Stimulated activated effector memory CD8-positive, alpha-beta T cell treated with anti-CD3 and anti-CD28 coated beads, Interleukin-12 subunit alpha, Interleukin-12 subunit beta, amount 100 ng/mL, for 72 hours (primary cell): ENCODE results near the gene ALOX15B.
"Not testable (repeated sequence)": the region's sequence is repeated elsewhere in the genome, so short reads cannot be mapped to it uniquely, and the experiment has no call there.

Experiments used
- ATAC-seq: fragments of 150-1000 bp; cut with Tn5 transposase; 2 replicates; pipeline ENCODE4 v1.10.0; 2021
- DNase-seq, 2 donors: peaks; one replicate each; pipeline ENCODE4 v3.0.0; 2021 to 2022; ENCODE audit warnings: low spot score in 2 of 2
- H3K27ac Mint-ChIP-seq: one replicate; pipeline ENCODE4 v1.8.0; 2022; ENCODE audit warnings: mild to moderate bottlenecking, mixed read lengths
- H3K36me3 Mint-ChIP-seq: one replicate; pipeline ENCODE4 v1.8.0; 2022; ENCODE audit warnings: mild to moderate bottlenecking, mixed read lengths
- H3K4me1 Mint-ChIP-seq: one replicate; pipeline ENCODE4 v1.8.0; 2022; ENCODE audit warnings: mixed read lengths
- H3K4me3 Mint-ChIP-seq: one replicate; pipeline ENCODE4 v1.8.0; 2022; ENCODE audit warnings: mild to moderate bottlenecking, mixed read lengths
- H3K9me3 Mint-ChIP-seq: one replicate; pipeline ENCODE4 v1.8.0; 2022; ENCODE audit warnings: mixed read lengths

Gene ALOX15B

GRCh38 chr17:8073627-8074484, 35.0 kb downstream of the ALOX15B start:
- H3K27ac Mint-ChIP-seq = peak overlapping the region; percentile 26
- ATAC-seq (peak; percentile 88), DNase-seq (peak; percentile 81 to 88)
- H3K4me3 Mint-ChIP-seq = peak overlapping the region; percentile 68
- H3K36me3 Mint-ChIP-seq = peaks cover 15% of the 10 kb centered on the region
- no peaks in the 10 kb centered on the region for H3K9me3 Mint-ChIP-seq
- peaks cover 30% of the 10 kb centered on the region for H3K4me1 Mint-ChIP-seq

- Mint-ChIP-seq H3K36me3 (peaks cover 15% of the 10 kb centered on the region), H3K4me1 (peaks cover 35% of the 10 kb centered on the region), H3K27ac (peak overlapping the region; percentile 26), H3K9me3 (no peaks in the 10 kb centered on the region), H3K4me3 (peak overlapping the region; percentile 68)
- DNase-seq (no peak), ATAC-seq (no peak)
Observed at GRCh38 chr17:8074554-8074953, 35.7 kb downstream of the ALOX15B start.

GRCh38 chr17:8075081-8075480, 36.2 kb downstream of the ALOX15B start:
- H3K9me3 Mint-ChIP-seq = no peaks in the 10 kb centered on the region
- ATAC-seq (no peak), DNase-seq (no peak)
- H3K4me1 Mint-ChIP-seq = peaks cover 41% of the 10 kb centered on the region
- peak overlapping the region; percentile 68 for H3K4me3 Mint-ChIP-seq
- peak overlapping the region; percentile 26 for H3K27ac Mint-ChIP-seq
- H3K36me3 Mint-ChIP-seq = peaks cover 15% of the 10 kb centered on the region

- Mint-ChIP-seq H3K27ac (peak overlapping the region; percentile 26), H3K9me3 (no peaks in the 10 kb centered on the region), H3K4me1 (peaks cover 46% of the 10 kb centered on the region), H3K36me3 (peaks cover 15% of the 10 kb centered on the region), H3K4me3 (no peak overlapping the region)
- no peak for ATAC-seq
- DNase-seq = no peak
Observed at GRCh38 chr17:8075574-8076342, 36.9 kb downstream of the ALOX15B start.

GRCh38 chr17:8076502-8077266, 37.8 kb downstream of the ALOX15B start:
- ATAC-seq (no peak), DNase-seq (no peak)
- H3K9me3 Mint-ChIP-seq = no peaks in the 10 kb centered on the region
- H3K36me3 Mint-ChIP-seq = peaks cover 21% of the 10 kb centered on the region
- no peak overlapping the region for H3K27ac Mint-ChIP-seq
- H3K4me3 Mint-ChIP-seq = no peak overlapping the region
- peaks cover 46% of the 10 kb centered on the region for H3K4me1 Mint-ChIP-seq

GRCh38 chr17:8077939-8078338, 39.1 kb downstream of the ALOX15B start:
- H3K9me3 Mint-ChIP-seq, DNase-seq, H3K27ac Mint-ChIP-seq, H3K4me3 Mint-ChIP-seq, ATAC-seq: not testable (repeated sequence)
- H3K4me1 Mint-ChIP-seq = peaks cover 39% of the 10 kb centered on the region
- peaks cover 12% of the 10 kb centered on the region for H3K36me3 Mint-ChIP-seq

DNA sequence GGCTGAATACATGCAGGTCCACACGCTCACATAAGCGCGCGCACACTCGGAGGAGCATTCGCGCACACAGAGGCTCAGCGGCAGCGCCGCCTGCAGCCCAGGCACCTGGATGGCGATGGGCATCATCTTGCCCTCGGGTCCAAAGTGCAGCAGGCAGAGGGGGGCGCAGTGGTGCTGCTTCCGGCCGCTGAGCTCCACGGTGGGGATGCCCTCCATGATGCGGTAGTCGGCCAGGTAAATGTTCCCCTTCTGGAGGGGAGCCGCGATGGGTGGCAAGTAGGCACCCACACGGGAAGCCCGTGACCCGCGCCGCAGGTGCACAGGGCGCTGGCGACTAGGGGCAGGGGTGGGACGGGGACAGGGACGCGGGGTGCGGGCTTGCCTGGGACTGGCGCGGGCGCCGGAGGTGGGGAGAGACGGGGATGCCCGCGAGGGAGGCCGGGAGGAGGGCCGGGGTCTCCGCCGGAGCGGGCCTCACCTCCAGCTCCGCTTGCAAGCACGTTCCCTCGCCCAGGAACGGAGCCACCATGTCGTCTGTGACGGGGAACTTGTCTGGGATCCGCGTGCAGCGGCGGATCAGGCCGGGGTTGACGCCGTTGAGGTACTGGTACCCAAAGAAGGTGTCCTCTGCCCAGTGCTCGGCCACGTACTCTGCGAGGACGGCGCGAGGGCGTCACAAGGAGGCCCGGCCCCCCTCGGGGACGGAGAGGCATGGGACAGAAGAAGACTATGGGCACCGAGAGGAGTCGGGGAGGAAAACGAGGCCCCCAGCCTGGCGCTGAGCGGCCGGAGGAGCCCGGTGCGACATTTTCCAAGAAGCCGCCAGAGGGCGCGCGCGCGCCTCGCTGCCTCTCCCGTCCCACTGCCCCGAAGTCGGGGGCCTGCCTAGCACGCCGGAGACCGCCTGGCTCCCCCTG, 40.7 kb downstream of the ALOX15B start:
- ATAC-seq (peak; percentile 89), DNase-seq (peak; percentile 81 to 87)
- Mint-ChIP-seq H3K9me3 (no peaks in the 10 kb centered on the region), H3K4me3 (peak overlapping the region; percentile 84), H3K4me1 (peaks cover 23% of the 10 kb centered on the region), H3K36me3 (peaks cover 6% of the 10 kb centered on the region), H3K27ac (peak overlapping the region; percentile 34)

DNA sequence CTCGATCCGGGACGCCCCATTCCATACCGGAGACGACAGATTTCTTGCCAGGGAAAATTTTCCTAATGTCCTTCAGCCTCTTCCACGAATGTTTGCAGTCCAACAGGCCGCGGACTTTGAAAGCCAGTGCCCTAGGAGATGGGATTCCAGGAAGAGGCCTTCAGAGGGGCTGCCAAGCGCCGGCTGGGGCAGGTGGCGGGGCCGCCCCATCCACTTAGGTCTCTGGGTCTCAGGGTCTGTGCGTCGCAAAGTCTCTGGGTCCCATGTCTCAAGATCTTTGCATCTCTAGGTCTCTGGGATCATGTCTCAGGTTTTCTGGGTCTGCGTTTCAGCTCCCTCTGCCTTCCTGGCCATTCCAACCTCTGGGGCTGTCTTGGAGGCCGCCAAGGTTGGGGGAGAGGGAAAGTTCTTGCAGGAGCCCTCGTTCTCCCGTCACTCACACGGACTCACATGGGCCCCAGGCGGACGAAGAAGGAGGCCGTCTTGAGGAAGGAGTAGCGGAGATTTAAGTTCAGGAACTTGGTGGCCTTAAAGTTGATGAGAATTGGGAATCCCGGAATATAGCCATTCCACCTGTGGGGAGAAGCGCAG, 41.4 kb downstream of the ALOX15B start:
- H3K27ac Mint-ChIP-seq = no peak overlapping the region
- no peak for DNase-seq

DNA sequence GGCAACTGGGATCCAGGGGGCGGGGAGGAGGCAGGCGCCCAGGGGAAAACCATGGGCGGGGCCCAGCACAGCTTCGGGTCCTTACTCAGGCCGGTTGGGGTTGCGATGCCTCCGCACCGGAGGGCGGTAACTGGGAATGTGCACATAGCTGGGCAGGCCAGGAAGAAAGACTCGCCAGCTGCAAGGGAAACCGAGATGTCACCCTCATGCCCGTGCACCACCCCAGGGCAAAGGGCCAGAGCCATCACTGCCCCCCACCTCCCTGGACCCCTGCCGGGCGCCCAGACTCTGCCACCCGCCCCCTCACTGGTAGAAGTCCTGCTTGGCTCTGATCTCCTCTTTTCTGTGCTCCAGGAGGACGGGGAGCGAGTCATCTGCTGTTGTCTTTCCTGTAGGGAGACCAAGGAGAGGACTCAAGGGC, 42.0 kb downstream of the ALOX15B start:
- Mint-ChIP-seq H3K4me1 (peaks cover 17% of the 10 kb centered on the region), H3K36me3 (peaks cover 6% of the 10 kb centered on the region), H3K9me3 (no peaks in the 10 kb centered on the region), H3K4me3 (peak overlapping the region; percentile 84), H3K27ac (no peak overlapping the region)
- DNase-seq = no peak
- no peak for ATAC-seq

More for the DNA sequence above, 41.4 kb downstream of the ALOX15B start:
- Mint-ChIP-seq H3K9me3 (no peaks in the 10 kb centered on the region), H3K4me3 (peak overlapping the region; percentile 84), H3K36me3 (peaks cover 6% of the 10 kb centered on the region), H3K4me1 (peaks cover 17% of the 10 kb centered on the region)
- ATAC-seq = no peak

- no peak overlapping the region for H3K27ac Mint-ChIP-seq
- no peak overlapping the region for H3K4me3 Mint-ChIP-seq
- DNase-seq (no peak), ATAC-seq (no peak)
- H3K36me3 Mint-ChIP-seq = peaks cover 12% of the 10 kb centered on the region
- no peaks in the 10 kb centered on the region for H3K9me3 Mint-ChIP-seq
- H3K4me1 Mint-ChIP-seq = peaks cover 17% of the 10 kb centered on the region
Observed at GRCh38 chr17:8081876-8082275, 43.0 kb downstream of the ALOX15B start.

DNA sequence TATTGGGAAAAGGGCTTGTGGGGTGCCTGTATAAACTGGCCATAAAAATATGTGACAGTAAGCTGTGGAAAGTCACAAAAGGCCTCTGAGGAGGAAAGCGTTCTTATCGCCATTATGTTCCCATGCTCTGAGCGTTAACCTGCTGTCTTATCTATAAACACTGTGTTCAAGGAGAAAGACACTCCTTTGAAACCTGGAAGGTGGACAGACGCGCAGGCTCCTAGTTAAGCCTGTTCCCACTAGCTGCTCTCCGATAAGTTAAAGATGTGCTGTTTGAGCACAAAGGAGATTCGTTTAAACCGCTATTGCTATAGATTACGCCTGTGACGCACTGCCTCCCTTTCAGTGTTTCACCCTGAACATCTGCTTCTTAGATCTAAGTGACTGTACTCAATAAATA, 43.4 kb downstream of the ALOX15B start:
- no peak for DNase-seq
- Mint-ChIP-seq H3K4me1 (peaks cover 17% of the 10 kb centered on the region), H3K4me3 (no peak overlapping the region), H3K27ac (no peak overlapping the region), H3K36me3 (peaks cover 12% of the 10 kb centered on the region), H3K9me3 (no peaks in the 10 kb centered on the region)
- no peak for ATAC-seq

DNA sequence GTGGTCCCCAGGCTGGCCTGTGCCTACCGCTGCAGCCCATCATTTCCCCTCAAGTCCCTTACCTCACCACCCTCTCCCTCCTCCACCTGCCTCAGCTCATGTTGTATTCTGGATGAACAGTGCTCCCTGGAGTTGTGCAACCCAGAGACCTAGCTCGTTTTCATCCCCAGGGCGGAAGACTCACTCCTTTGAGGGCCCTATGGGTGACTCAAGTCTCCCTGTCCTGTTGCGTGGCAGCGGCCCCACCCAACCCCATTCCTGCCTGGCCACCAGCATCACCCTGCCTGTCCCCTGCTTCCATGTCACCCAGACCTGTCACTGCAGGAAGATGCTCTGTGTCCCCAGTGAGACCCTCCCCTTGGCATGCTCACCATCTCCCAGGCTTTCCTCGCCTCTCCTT, 45.4 kb downstream of the ALOX15B start:
- Mint-ChIP-seq H3K4me3 (no peak overlapping the region), H3K9me3 (no peaks in the 10 kb centered on the region), H3K36me3 (peaks cover 12% of the 10 kb centered on the region), H3K4me1 (peaks cover 14% of the 10 kb centered on the region), H3K27ac (no peak overlapping the region)
- no peak for DNase-seq
- ATAC-seq = no peak

GRCh38 chr17:8087075-8087951, 48.5 kb downstream of the ALOX15B start, which contains the start of gene ALOX12B:
Gene ALOX12B (minus strand): TSS chr17:8087716. CDS start chr17:8087442, 274 bp downstream.
- ATAC-seq (no peak), DNase-seq (no peak)
- H3K27ac Mint-ChIP-seq = peak within 1 kb of the TSS; percentile 38
- H3K36me3 Mint-ChIP-seq = peaks cover 5% of the 10 kb centered on the region
- H3K4me3 Mint-ChIP-seq = no peak within 1 kb of the TSS
- no peaks in the 10 kb centered on the region for H3K4me1 Mint-ChIP-seq
- H3K9me3 Mint-ChIP-seq = no peaks in the 10 kb centered on the region
